Adipocyte (in vitro differentiated cells): ENCODE measurements around the gene P4HTM.

Experiments used
- DNase-seq: peaks from one replicate; pipeline ENCODE4 v3.0.0-alpha.2; 2015; ENCODE audit warnings: low read depth
- H3K27me3 ChIP-seq: replicated peaks from 2 replicates; pipeline ENCODE4 v1.7.0; 2013; ENCODE audit warnings: mild to moderate bottlenecking, low read length, moderate library complexity; ENCODE audit not compliant: control insufficient read depth, insufficient read depth
- H3K36me3 ChIP-seq: 2 replicates; pipeline ENCODE4 v1.7.0; 2013; ENCODE audit warnings: low read length, mild to moderate bottlenecking, moderate library complexity; ENCODE audit not compliant: control insufficient read depth, insufficient read depth, severe bottlenecking
- H3K4me1 ChIP-seq: 2 replicates; pipeline ENCODE4 v1.7.0; 2013; ENCODE audit warnings: mild to moderate bottlenecking, low read length, moderate library complexity; ENCODE audit not compliant: control insufficient read depth, insufficient read depth
- H3K4me3 ChIP-seq: 2 replicates; pipeline ENCODE4 v1.7.0; 2013; ENCODE audit warnings: mild to moderate bottlenecking, low read length, moderate library complexity
- H3K9ac ChIP-seq: 2 replicates; pipeline ENCODE4 v1.7.0; 2013; ENCODE audit warnings: mild to moderate bottlenecking, low read length, moderate library complexity
- H3K9me3 ChIP-seq: 2 replicates; pipeline ENCODE4 v1.7.0; 2013; ENCODE audit warnings: mild to moderate bottlenecking, low read length, moderate library complexity; ENCODE audit not compliant: control insufficient read depth

P4HTM gene

DNA sequence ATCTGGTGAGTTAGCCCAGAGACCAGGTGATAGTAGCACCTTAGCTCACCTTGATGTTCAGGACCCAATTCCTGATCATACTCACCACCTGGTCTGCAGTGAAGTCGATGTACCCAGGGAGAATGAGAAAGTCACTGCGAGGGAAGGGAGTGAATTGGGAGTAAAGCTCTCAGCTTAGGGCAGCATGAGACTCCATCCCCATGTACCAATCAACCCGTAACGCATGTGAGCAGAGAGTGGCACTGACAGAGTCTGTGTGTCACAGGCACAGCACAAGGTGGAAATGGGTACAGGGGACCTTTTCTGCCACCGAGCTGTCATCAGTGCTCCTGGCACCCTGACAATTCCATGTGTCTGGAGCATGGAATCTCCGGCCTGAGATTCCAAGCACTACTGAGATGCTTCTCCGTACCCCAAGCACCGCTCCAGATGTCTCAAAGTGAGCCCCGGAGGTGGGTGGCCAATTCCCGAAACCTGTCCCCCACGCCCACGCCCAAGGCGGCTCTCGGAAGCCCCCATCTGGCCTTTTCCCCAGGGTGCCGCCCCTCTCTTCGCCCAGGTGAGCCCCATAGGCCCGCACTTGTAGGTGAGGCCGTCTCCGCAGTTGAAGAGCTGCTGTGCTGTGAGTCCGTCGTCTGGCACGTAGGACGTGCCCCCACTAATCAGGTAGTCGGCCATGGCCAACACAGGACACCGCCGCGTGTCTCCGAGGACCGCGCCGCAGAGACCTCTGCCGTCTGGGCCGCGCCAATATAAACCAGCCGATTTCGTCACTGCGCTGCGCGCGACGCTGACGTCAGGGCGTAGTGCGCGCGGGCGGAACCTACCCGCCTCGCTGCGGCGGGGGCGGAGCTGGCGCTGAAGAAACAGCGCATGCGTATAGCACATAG, 38.9 kb downstream of the P4HTM start, which contains the start of gene IMPDH2:
Gene IMPDH2 (minus strand): TSS at position 726 of the 890 bp plus-strand sequence. CDS start 48 bp downstream, at position 678.
- H3K4me3 ChIP-seq: peak within 1 kb of the TSS; percentile 90
- peaks cover 74% of the 10 kb centered on the region for H3K36me3 ChIP-seq
- peaks cover 40% of the 10 kb centered on the region for H3K4me1 ChIP-seq
- H3K27me3 ChIP-seq: no peaks in the 10 kb centered on the region
- peak within 1 kb of the TSS; percentile 93 for H3K9ac ChIP-seq
- peak; percentile 98 for DNase-seq
- no peaks in the 10 kb centered on the region for H3K9me3 ChIP-seq

DNA sequence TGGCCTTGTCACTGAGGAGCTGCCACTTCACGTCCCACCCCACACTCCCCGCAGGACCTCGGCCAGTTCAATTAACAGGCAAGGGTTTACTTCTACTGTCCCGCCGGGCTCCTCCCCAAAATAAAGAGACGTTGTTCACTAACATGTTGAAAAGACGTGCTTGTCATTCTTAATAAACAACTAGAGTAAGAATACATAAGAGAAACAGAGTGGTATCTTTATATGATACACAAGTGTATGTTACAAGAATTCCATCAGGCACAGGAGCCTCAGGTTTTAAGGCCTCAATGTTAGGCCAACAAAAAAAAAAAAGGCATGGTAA, 39.5 kb downstream of the P4HTM start:
- H3K9ac ChIP-seq: peak overlapping the region; percentile 93
- H3K36me3 ChIP-seq: peaks cover 74% of the 10 kb centered on the region
- H3K27me3 ChIP-seq: no peaks in the 10 kb centered on the region
- H3K4me3 ChIP-seq: peak overlapping the region; percentile 90
- DNase-seq: no peak
- no peaks in the 10 kb centered on the region for H3K9me3 ChIP-seq
- H3K4me1 ChIP-seq: peaks cover 40% of the 10 kb centered on the region

DNA sequence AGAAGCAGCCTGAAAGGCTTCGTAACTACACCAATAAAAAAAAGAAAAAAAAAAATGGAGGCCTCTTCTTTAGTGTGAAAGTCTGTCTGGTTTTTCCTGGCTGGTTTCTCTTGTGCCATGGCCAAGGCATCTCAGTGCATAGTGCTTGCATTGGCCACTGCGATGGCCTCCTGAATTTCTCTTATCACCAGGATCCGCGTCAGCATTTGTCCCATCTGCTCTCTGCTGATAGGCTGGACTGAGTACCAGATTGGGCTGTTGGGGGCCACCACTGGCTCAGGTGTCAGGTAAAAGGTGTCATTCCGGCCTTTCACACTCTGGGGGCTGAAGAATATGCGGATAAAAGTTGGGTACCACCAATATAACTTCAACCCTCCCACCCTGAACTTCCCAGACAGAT, 40.3 kb downstream of the P4HTM start:
- Histone ChIP-seq H3K36me3 (peaks cover 74% of the 10 kb centered on the region), H3K27me3 (no peaks in the 10 kb centered on the region), H3K4me1 (peaks cover 39% of the 10 kb centered on the region), H3K9me3 (no peaks in the 10 kb centered on the region), H3K4me3 (no peak overlapping the region), H3K9ac (peak overlapping the region; percentile 93)
- DNase-seq: no peak

DNA sequence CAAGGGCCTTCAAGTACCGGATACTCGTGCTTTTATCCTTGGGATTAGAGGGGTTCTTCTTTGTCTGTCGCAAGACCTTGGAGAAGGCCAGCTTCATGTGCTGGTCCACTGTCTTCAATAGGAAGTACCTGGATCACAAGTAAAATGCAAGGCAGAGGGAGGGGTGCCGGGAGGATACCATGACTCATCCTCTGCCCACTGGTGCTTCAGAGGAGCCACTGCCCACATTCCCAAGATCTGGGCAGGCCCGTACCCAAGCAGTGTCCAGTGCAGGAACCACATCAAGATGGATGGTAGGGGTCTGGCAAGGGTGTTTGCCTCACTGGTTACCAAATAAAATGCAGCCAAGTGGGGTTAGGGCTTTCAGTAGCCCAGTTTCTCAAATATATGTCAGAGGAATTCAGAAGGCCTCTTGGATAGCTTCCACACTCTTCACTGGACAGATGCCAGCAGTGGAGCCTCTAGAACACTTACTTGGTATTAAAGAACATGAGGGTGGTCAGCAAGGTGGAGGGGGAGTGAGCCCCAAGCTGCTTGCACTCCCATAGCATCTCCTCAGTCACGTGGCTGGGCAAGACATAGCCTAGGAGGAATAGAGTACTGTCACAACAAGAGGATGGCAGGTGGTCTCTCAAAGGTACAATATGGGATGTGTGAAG, 42.7 kb downstream of the P4HTM start:
- peaks cover 27% of the 10 kb centered on the region for H3K4me1 ChIP-seq
- H3K4me3 ChIP-seq: no peak overlapping the region
- no peak overlapping the region for H3K9ac ChIP-seq
- peaks cover 71% of the 10 kb centered on the region for H3K36me3 ChIP-seq
- H3K27me3 ChIP-seq: no peaks in the 10 kb centered on the region
- no peak for DNase-seq
- no peaks in the 10 kb centered on the region for H3K9me3 ChIP-seq

DNA sequence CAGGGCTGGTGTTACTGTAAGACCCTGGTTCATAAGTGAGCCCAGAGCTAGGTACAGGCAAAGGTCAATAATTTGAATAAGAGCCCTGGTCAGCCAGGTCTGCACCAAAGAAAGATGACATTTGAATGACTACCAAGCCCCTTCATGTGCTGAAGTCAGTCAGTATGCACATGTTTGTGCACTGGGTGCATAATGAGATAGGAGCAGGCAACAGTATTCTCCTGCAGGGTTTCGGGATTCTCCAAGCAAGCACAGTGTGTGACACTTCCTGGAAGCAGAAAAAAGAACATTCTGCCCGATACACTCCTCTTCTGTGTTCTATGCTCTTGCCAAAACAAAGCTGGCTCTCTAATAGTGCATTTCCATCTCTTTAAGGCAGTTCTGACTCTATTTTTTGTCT, 44.6 kb downstream of the P4HTM start:
- Histone ChIP-seq H3K27me3 (no peaks in the 10 kb centered on the region), H3K4me3 (no peak overlapping the region), H3K4me1 (peaks cover 13% of the 10 kb centered on the region), H3K9me3 (no peaks in the 10 kb centered on the region), H3K9ac (no peak overlapping the region), H3K36me3 (peaks cover 71% of the 10 kb centered on the region)
- no peak for DNase-seq

DNA sequence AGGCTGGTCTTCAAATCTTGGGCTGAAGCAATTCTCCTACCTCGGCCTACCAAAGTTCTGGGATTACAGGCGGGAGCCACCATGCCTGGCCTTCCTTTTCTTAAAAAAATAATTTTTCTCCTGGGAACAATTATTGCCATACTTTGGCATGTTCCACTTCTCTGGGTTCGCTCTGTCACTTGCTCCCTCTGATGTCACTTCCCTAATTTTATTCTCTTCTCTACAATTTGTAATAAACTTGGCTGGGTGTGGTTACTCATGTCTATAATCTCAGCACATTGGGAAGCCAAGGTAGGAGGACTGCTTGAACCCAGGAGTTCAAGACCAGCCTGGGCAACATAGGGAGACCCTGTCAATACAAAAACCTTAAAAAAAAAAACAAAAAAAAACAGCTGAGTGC, 45.2 kb downstream of the P4HTM start:
- H3K36me3 ChIP-seq: peaks cover 71% of the 10 kb centered on the region
- no peak for DNase-seq
- H3K9ac ChIP-seq: no peak overlapping the region
- no peak overlapping the region for H3K4me3 ChIP-seq
- no peaks in the 10 kb centered on the region for H3K27me3 ChIP-seq
- H3K9me3 ChIP-seq: no peaks in the 10 kb centered on the region
- peaks cover 12% of the 10 kb centered on the region for H3K4me1 ChIP-seq

DNA sequence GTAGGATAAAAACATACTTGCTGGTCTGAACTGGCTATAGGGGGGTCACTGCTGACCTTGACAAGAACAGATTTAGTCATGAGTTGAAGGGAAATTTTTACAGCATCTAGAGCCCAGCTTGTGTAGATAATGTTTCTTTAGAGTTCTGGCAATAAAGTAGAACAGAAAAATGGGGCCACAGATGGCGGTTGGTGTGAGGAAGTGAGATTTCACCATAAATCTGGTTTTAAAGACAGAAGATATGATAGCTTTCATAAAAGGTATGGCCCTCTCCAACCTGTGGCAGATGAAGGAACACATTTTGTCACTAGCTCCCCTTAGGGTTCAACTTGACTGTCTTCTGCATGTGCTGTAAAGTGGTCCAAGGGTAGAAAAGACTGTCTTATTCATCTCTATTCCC, 63.5 kb downstream of the P4HTM start:
- Histone ChIP-seq H3K9me3 (no peaks in the 10 kb centered on the region), H3K9ac (no peak overlapping the region), H3K36me3 (peaks cover 39% of the 10 kb centered on the region), H3K27me3 (no peaks in the 10 kb centered on the region), H3K4me1 (peaks cover 45% of the 10 kb centered on the region), H3K4me3 (no peak overlapping the region)
- DNase-seq: no peak

DNA sequence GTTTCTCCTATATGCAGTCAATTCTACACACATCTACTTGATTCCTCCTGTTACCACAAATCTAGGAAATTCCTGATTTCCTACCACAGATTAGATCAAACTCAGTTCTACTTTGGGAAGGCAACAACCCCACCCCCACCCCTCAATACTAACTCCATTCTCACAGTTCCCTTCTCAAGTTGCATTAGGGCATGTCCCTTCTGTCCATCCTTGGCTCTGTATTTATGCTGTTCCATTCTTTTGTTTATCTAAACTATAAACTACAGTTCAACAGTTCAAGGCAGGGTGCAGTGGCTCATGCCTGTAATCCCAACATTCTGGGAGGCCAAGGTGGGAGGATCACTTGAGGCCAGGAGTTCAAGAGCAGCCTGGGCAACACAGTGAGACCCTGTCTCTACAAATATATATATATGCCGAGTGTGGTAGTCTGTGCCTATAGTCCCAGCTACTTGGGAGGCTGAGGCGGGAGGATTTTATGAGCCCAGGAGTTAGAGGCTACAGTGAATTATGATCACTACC, 64.4 kb downstream of the P4HTM start:
- Histone ChIP-seq H3K4me3 (no peak overlapping the region), H3K36me3 (peaks cover 39% of the 10 kb centered on the region), H3K9me3 (no peaks in the 10 kb centered on the region), H3K4me1 (peaks cover 40% of the 10 kb centered on the region), H3K27me3 (no peaks in the 10 kb centered on the region), H3K9ac (no peak overlapping the region)
- no peak for DNase-seq
